Testis (tissue), 2 donors: ENCODE results near the gene NARF.

Experiments
- POLR2A ChIP-seq: fragments of 450-650 bp; IDR thresholded peaks from one replicate; pipeline ENCODE4 v1.6.1; 2017; ENCODE audit warnings: antibody characterized with exemption, mild to moderate bottlenecking, moderate library complexity
- TF ChIP-seq, protein P1 (sequence below), 3 experiments: fragments of 450-650 bp in 2 of 3; fragments of 200-600 bp in 1 of 3; sonication (generic) in 1 of 3; IDR thresholded peaks; one replicate each; pipeline ENCODE4 v1.5.1; 2016 to 2019; ENCODE audit warnings: antibody characterized with exemption in 3 of 3, mild to moderate bottlenecking in 2 of 3, moderate library complexity in 1 of 3

DNA sequence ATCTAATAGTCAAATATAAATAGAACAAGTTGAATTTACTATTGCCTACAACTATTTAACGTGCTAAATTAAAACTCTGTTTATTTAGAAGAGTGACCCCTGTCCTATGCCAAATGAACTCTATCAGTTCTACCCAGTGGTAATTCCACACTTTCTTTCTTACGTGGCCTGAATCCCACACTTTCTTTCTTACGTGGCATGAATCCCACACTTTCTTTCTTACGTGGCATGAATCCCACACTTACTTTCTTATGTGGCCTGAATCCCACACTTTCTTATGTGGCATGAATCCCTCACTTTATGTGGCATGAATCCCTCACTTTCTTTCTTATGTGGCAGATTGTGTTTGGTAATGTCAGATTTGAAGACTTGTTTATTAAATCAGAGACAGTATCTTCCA, 67.2 kb downstream of the NARF start:
- TF ChIP-seq, protein P1, sequence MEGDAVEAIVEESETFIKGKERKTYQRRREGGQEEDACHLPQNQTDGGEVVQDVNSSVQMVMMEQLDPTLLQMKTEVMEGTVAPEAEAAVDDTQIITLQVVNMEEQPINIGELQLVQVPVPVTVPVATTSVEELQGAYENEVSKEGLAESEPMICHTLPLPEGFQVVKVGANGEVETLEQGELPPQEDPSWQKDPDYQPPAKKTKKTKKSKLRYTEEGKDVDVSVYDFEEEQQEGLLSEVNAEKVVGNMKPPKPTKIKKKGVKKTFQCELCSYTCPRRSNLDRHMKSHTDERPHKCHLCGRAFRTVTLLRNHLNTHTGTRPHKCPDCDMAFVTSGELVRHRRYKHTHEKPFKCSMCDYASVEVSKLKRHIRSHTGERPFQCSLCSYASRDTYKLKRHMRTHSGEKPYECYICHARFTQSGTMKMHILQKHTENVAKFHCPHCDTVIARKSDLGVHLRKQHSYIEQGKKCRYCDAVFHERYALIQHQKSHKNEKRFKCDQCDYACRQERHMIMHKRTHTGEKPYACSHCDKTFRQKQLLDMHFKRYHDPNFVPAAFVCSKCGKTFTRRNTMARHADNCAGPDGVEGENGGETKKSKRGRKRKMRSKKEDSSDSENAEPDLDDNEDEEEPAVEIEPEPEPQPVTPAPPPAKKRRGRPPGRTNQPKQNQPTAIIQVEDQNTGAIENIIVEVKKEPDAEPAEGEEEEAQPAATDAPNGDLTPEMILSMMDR (IDR thresholded peaks at IDR 0.05), result no peak
- no peak for TF ChIP-seq POLR2A
